K562 (cell line): ENCODE results near the gene LRRN3. TPM values are rescaled to one million over a fixed set of nuclear protein-coding genes. Genes with fewer than 3 reads are reported as not detected.

Experiments
- CBX2 ChIP-seq: fragments of 200-600 bp; sonication (generic); IDR thresholded peaks from one replicate; pipeline ENCODE4 v1.6.1; 2012; ENCODE audit warnings: mild to moderate bottlenecking, low read length, inconsistent platforms; ENCODE audit not compliant: insufficient read depth, poor library complexity, severe bottlenecking
- EWSR1 ChIP-seq: fragments of 450-650 bp; IDR thresholded peaks from 2 replicates; pipeline ENCODE4 v1.6.1; 2018; ENCODE audit warnings: borderline replicate concordance, mild to moderate bottlenecking, low read depth, moderate library complexity; ENCODE audit not compliant: partially characterized antibody
- EZH2 ChIP-seq: IDR thresholded peaks from 2 replicates; pipeline ENCODE4 v1.6.1; 2012; ENCODE audit warnings: low read depth, mild to moderate bottlenecking, inconsistent platforms, low read length, borderline replicate concordance
- FOXO4 ChIP-seq: fragments of 450-650 bp; formaldehyde crosslinking; IDR thresholded peaks from 2 replicates; pipeline ENCODE4 v1.4.0; 2020; ENCODE audit warnings: mild to moderate bottlenecking, moderate library complexity
- HCFC1 ChIP-seq: IDR thresholded peaks from 2 replicates; pipeline ENCODE4 v1.6.1; 2012; ENCODE audit warnings: low read depth, low read length, improper control_type of control experiment
- JUND ChIP-seq, 2 experiments: IDR thresholded peaks; 2 replicates in 1 of 2; 3 replicates in 1 of 2; pipeline ENCODE4 v1.6.1; 2011; ENCODE audit warnings: borderline replicate concordance in 2 of 2, low read depth in 2 of 2, low read length in 2 of 2, improper control_type of control experiment in 1 of 2, missing biosample characterization in 1 of 2, missing genetic modification characterization in 1 of 2, missing genetic modification reagents in 1 of 2
- MEF2A ChIP-seq: IDR thresholded peaks from 2 replicates; pipeline ENCODE4 v1.6.1; 2011; ENCODE audit warnings: low read depth, mild to moderate bottlenecking, low read length, moderate library complexity; ENCODE audit not compliant: control insufficient read depth
- SNIP1 ChIP-seq: fragments of 450-650 bp; IDR thresholded peaks from 2 replicates; pipeline ENCODE4 v1.7.1; 2017; ENCODE audit warnings: low read depth, mild to moderate bottlenecking
- SRSF3 ChIP-seq: fragments of 200-400 bp; formaldehyde crosslinking; IDR thresholded peaks from 2 replicates; pipeline ENCODE4 v1.6.1; 2016; ENCODE audit warnings: mild to moderate bottlenecking, low read length, moderate library complexity; ENCODE audit not compliant: insufficient read depth
- TGIF2 ChIP-seq: sonication (generic); formaldehyde crosslinking; IDR thresholded peaks from 2 replicates; pipeline ENCODE4 v1.8.1; 2022; ENCODE audit warnings: mild to moderate bottlenecking, missing genetic modification reagents, moderate library complexity
- TRIM24 ChIP-seq, 2 experiments: fragments of 450-650 bp; IDR thresholded peaks; 2 replicates each; pipeline ENCODE4 v1.6.1; 2016
- ZBTB17 ChIP-seq: fragments of 450-650 bp; formaldehyde crosslinking; IDR thresholded peaks from 2 replicates; pipeline ENCODE4 v1.4.0; 2020; ENCODE audit warnings: mild to moderate bottlenecking
- ZBTB5 ChIP-seq: fragments of 450-650 bp; IDR thresholded peaks from 2 replicates; pipeline ENCODE4 v1.6.1; 2017; ENCODE audit warnings: antibody characterized with exemption
- ZNF175 ChIP-seq: fragments of 200-800 bp; sonication (Bioruptor generic); IDR thresholded peaks from 2 replicates; pipeline ENCODE4 v1.6.1; 2016; ENCODE audit warnings: low read depth, mild to moderate bottlenecking, missing genetic modification characterization, missing compliant biosample characterization
- ZNF589 ChIP-seq: fragments of 200-800 bp; sonication (Bioruptor generic); IDR thresholded peaks from 2 replicates; pipeline ENCODE4 v1.6.1; 2016; ENCODE audit warnings: low read depth, missing genetic modification characterization, missing compliant biosample characterization
- ZNF780A ChIP-seq: fragments of 250-450 bp; sonication (Bioruptor Pico); IDR thresholded peaks from 2 replicates; pipeline ENCODE4 v1.5.0; 2021; ENCODE audit warnings: mild to moderate bottlenecking
- polyA plus RNA-seq, 8 experiments: library from polyadenylated mRNA; depleted of rRNA in 4 of 8; stranded (reverse) in 5 of 8; unstranded in 3 of 8; fragments of >200 nt; fragmentation: Nextera tagmentation in 2 of 8; fragmentation: Illumina TruSeq in 1 of 8; extraction: Ambion mirVana in 2 of 8; extraction: Trizol in 1 of 8; gene quantifications; 2 replicates each; pipeline versions ENCODE4 v1.2.1 to v1.2.3, GENCODE V29; 2011 to 2014; ENCODE audit warnings: inconsistent platforms in 1 of 8, missing spikeins in 1 of 8
- total RNA-seq, 7 experiments: library from RNA; depleted of rRNA in 6 of 7; stranded (reverse); fragments of >200 nt in 6 of 7; fragmentation: Illumina TruSeq in 2 of 7; extraction: Trizol in 2 of 7; gene quantifications; 2 replicates each; pipeline versions ENCODE4 v1.2.1 to v1.2.3, GENCODE V29; 2011 to 2021; ENCODE audit warnings: low replicate concordance in 1 of 7
- TF ChIP-seq, protein P1 (sequence below): fragments of 450-650 bp; IDR thresholded peaks from 2 replicates; pipeline ENCODE4 v1.6.1; 2016; ENCODE audit warnings: low read depth

Gene LRRN3
- total and polyA plus RNA-seq, 9 of the 15 experiments (the other 6 are each of a cell fraction or from before 2014, with no cell fraction given): 0.05 to 1.00 (median 0.20) TPM; not detected in 1

DNA sequence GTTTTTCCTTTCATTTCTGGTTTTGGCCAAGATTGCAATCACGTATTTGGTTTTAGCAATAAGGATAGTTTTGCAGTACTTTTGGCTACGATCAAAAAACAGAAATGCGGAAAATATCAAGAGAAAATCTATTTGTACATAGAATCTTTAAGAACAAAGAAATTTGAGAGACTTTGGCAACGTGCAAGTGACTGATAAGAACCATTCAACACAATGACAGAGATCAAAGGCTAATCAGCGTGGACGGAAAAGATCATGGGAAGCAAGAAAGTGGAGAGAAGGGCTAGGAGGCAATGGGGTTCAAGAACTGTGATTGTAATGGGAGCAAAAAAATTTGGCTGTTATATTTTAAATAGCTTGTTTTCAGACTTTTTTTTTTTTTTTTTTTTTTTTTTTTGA lies 16.2 kb upstream of the LRRN3 start (continued):
- TF ChIP-seq HCFC1: no peak
- no peak for TF ChIP-seq CBX2
- no peak for TF ChIP-seq EWSR1
- TF ChIP-seq ZNF589 (CRISPR knock-in tag): no peak
- TF ChIP-seq FOXO4 (CRISPR knock-in tag): no peak
- no peak for TF ChIP-seq ZBTB17 (CRISPR knock-in tag)
- TF ChIP-seq, protein P1, sequence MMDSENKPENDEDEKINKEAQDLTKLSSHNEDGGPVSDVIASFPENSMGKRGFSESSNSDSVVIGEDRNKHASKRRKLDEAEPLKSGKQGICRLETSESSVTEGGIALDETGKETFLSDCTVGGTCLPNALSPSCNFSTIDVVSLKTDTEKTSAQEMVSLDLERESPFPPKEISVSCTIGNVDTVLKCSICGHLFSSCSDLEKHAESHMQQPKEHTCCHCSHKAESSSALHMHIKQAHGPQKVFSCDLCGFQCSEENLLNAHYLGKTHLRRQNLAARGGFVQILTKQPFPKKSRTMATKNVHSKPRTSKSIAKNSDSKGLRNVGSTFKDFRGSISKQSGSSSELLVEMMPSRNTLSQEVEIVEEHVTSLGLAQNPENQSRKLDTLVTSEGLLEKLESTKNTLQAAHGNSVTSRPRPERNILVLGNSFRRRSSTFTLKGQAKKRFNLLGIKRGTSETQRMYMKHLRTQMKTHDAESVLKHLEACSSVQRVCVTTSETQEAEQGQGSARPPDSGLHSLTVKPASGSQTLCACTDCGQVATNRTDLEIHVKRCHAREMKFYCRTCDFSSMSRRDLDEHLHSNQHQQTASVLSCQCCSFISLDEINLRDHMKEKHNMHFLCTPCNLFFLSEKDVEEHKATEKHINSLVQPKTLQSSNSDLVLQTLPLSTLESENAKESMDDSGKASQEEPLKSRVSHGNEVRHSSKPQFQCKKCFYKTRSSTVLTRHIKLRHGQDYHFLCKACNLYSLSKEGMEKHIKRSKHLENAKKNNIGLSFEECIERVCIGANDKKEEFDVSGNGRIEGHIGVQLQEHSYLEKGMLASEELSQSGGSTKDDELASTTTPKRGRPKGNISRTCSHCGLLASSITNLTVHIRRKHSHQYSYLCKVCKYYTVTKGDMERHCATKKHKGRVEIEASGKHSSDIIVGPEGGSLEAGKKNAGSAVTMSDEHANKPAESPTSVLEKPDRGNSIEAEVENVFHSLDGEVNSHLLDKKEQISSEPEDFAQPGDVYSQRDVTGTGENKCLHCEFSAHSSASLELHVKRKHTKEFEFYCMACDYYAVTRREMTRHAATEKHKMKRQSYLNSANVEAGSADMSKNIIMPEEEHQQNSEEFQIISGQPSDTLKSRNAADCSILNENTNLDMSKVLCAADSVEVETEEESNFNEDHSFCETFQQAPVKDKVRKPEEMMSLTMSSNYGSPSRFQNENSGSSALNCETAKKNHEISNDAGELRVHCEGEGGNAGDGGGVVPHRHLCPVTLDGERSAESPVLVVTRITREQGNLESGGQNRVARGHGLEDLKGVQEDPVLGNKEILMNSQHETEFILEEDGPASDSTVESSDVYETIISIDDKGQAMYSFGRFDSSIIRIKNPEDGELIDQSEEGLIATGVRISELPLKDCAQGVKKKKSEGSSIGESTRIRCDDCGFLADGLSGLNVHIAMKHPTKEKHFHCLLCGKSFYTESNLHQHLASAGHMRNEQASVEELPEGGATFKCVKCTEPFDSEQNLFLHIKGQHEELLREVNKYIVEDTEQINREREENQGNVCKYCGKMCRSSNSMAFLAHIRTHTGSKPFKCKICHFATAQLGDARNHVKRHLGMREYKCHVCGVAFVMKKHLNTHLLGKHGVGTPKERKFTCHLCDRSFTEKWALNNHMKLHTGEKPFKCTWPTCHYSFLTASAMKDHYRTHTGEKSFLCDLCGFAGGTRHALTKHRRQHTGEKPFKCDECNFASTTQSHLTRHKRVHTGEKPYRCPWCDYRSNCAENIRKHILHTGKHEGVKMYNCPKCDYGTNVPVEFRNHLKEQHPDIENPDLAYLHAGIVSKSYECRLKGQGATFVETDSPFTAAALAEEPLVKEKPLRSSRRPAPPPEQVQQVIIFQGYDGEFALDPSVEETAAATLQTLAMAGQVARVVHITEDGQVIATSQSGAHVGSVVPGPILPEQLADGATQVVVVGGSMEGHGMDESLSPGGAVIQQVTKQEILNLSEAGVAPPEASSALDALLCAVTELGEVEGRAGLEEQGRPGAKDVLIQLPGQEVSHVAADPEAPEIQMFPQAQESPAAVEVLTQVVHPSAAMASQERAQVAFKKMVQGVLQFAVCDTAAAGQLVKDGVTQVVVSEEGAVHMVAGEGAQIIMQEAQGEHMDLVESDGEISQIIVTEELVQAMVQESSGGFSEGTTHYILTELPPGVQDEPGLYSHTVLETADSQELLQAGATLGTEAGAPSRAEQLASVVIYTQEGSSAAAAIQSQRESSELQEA: no peak
- TF ChIP-seq ZNF175 (CRISPR knock-in tag): peak; percentile 21; the same call in 1 of the 2 replicates
- TF ChIP-seq TGIF2 (CRISPR knock-in tag): no peak
- TF ChIP-seq MEF2A: no peak
- 0 out of 4 replicates have a peak, but pooled peaks of 1 of the 2 experiments have one; percentile 39 for TF ChIP-seq TRIM24 (IDR thresholded peaks at IDR 0.05)
- TF ChIP-seq SNIP1: no peak
- TF ChIP-seq EZH2: no peak
- no peak for TF ChIP-seq ZBTB5
- peak; percentile 23; the same call in 1 of the 2 replicates for TF ChIP-seq JUND (IDR thresholded peaks at IDR 0.05; ENCODE audit: borderline replicate concordance, low read depth, low read length)
- no peak for TF ChIP-seq JUND (tag; IDR thresholded peaks at IDR 0.05; ENCODE audit: borderline replicate concordance, low read depth, low read length)
- TF ChIP-seq ZNF780A (CRISPR knock-in tag): no peak
- no peak for TF ChIP-seq SRSF3
